A549 (cell line): ENCODE data around the gene DISP3. TPM values are rescaled to one million over a fixed set of nuclear protein-coding genes. Genes with fewer than 3 reads are reported as not detected.

Source experiments
- ATAC-seq, 2 experiments: fragments of 200-7000 bp in 1 of 2; fragments of >200 bp in 1 of 2; cut with Nextera tagmentation in 1 of 2; cut with Tn5 transposase in 1 of 2; 3 replicates each; pipeline versions ENCODE4 v1.8.0 to v1.9.1; 2018 to 2020; ENCODE audit warnings: mild to moderate bottlenecking in 1 of 2, moderate library complexity in 1 of 2
- CTCF ChIA-PET: fragments of 300-600 bp; sonication (Branson Sonifier 250); formaldehyde crosslinking; extraction: SDS; loops from one replicate; lab custom pipeline; 2021; ENCODE audit warnings: antibody characterized with exemption, inconsistent platforms; lab: Yijun Ruan, JAX
- POLR2A ChIA-PET: fragments of 350-600 bp; formaldehyde crosslinking; extraction: SDS; loops from one replicate; lab custom pipeline; 2021; ENCODE audit warnings: antibody characterized with exemption, inconsistent platforms; lab: Yijun Ruan, JAX
- DNase-seq, 2 experiments: peaks; one replicate each; pipeline versions ENCODE4 v3.0.0 to v3.0.0-alpha.2; 2011 to 2016; ENCODE audit warnings: low read depth in 1 of 2, low spot score in 1 of 2
- FAIRE-seq: peaks from 2 replicates; lab custom pipeline; 2011; peaks lifted over from hg19 to GRCh38; lab: Jason Lieb, UNC
- H3K27ac ChIP-seq, 2 experiments: fragments of >200 bp; sonication (Bioruptor Twin); formaldehyde crosslinking; 3 replicates each; pipeline ENCODE4 v1.5.1; 2016 to 2017
- H3K4me1 ChIP-seq: fragments of >200 bp; sonication (Bioruptor Twin); formaldehyde crosslinking; 3 replicates; pipeline ENCODE4 v1.6.1; 2016
- H3K4me2 ChIP-seq: fragments of >200 bp; sonication (Bioruptor Twin); formaldehyde crosslinking; 3 replicates; pipeline ENCODE4 v1.6.1; 2016
- H3K4me3 ChIP-seq: fragments of >200 bp; sonication (Bioruptor Twin); formaldehyde crosslinking; 3 replicates; pipeline ENCODE4 v1.5.1; 2016
- H3K9me3 ChIP-seq: fragments of >200 bp; sonication (Bioruptor Twin); formaldehyde crosslinking; 3 replicates; pipeline ENCODE4 v1.6.1; 2016
- BHLHE40 ChIP-seq: IDR thresholded peaks from 2 replicates; pipeline ENCODE4 v1.6.1; 2012; ENCODE audit warnings: low read depth, low read length, inconsistent platforms
- CBX2 ChIP-seq: fragments of 200-600 bp; sonication (generic); IDR thresholded peaks from 2 replicates; pipeline ENCODE4 v1.6.1; 2016; ENCODE audit warnings: low read depth, mild to moderate bottlenecking, borderline replicate concordance
- EP300 ChIP-seq, 2 experiments: fragments of >200 bp; sonication (Bioruptor Twin); formaldehyde crosslinking; IDR thresholded peaks; 2 replicates in 1 of 2; 3 replicates in 1 of 2; pipeline ENCODE4 v1.6.1; 2016 to 2017
- FOSB ChIP-seq: fragments of 250-450 bp; sonication (Bioruptor Pico); IDR thresholded peaks from 2 replicates; pipeline ENCODE4 v1.5.0; 2020; ENCODE audit warnings: mild to moderate bottlenecking, moderate library complexity
- FOSL2 ChIP-seq, 2 experiments: fragments of 450-650 bp in 1 of 2; fragments of >200 bp in 1 of 2; sonication (Bioruptor Twin) in 1 of 2; formaldehyde crosslinking; IDR thresholded peaks; 2 replicates each; pipeline versions ENCODE4 v1.5.0 to v1.6.1; 2016 to 2020; ENCODE audit warnings: mild to moderate bottlenecking in 1 of 2, moderate library complexity in 1 of 2
- FOXS1 ChIP-seq: fragments of 250-450 bp; sonication (Bioruptor Pico); IDR thresholded peaks from 2 replicates; pipeline ENCODE4 v1.5.0; 2020; ENCODE audit warnings: mild to moderate bottlenecking, moderate library complexity
- HDAC2 ChIP-seq: fragments of 200-600 bp; sonication (generic); IDR thresholded peaks from 2 replicates; pipeline ENCODE4 v1.6.1; 2016
- HES2 ChIP-seq: fragments of >200 bp; sonication (Bioruptor Twin); formaldehyde crosslinking; IDR thresholded peaks from 2 replicates; pipeline ENCODE4 v1.6.1; 2016
- JUN ChIP-seq, 2 experiments: fragments of >200 bp; sonication (Bioruptor Twin); formaldehyde crosslinking; IDR thresholded peaks; 2 replicates in 1 of 2; 3 replicates in 1 of 2; pipeline ENCODE4 v1.6.1; 2016 to 2017
- JUNB ChIP-seq: fragments of >200 bp; sonication (Bioruptor Twin); formaldehyde crosslinking; IDR thresholded peaks from 2 replicates; pipeline ENCODE4 v1.6.1; 2016
- MAFK ChIP-seq: fragments of 450-650 bp; IDR thresholded peaks from 2 replicates; pipeline ENCODE4 v1.6.1; 2014; ENCODE audit not compliant: partially characterized antibody
- MYC ChIP-seq: IDR thresholded peaks from 2 replicates; pipeline ENCODE4 v1.6.1; 2012; ENCODE audit warnings: mild to moderate bottlenecking, inconsistent platforms, low read length, improper control_type of control experiment, borderline replicate concordance
- NFE2L2 ChIP-seq: fragments of 150-350 bp; conservative IDR thresholded peaks from 2 replicates; pipeline ENCODE4 v1.6.1; 2014; ENCODE audit warnings: low read length
- NPAS2 ChIP-seq: fragments of 250-450 bp; sonication (Bioruptor Pico); IDR thresholded peaks from 2 replicates; pipeline ENCODE4 v1.8.0; 2022; ENCODE audit warnings: mild to moderate bottlenecking, moderate library complexity, borderline replicate concordance
- NR3C1 ChIP-seq: fragments of >200 bp; sonication (Bioruptor Twin); formaldehyde crosslinking; IDR thresholded peaks from 3 replicates; pipeline ENCODE4 v1.6.1; 2017
- PHF8 ChIP-seq: fragments of 200-600 bp; sonication (generic); IDR thresholded peaks from 2 replicates; pipeline ENCODE4 v1.6.1; 2016; ENCODE audit warnings: low read depth, mild to moderate bottlenecking, antibody characterized with exemption, moderate library complexity, borderline replicate concordance
- POLR2A ChIP-seq: IDR thresholded peaks from 2 replicates; pipeline ENCODE4 v1.6.1; 2012; ENCODE audit warnings: mild to moderate bottlenecking, low read length
- SREBF2 ChIP-seq: fragments of 450-650 bp; IDR thresholded peaks from 2 replicates; pipeline ENCODE4 v1.6.1; 2014; ENCODE audit warnings: mild to moderate bottlenecking, moderate library complexity
- ZFP36 ChIP-seq: fragments of 450-650 bp; IDR thresholded peaks from 2 replicates; pipeline ENCODE4 v1.6.1; 2014; ENCODE audit warnings: borderline replicate concordance; ENCODE audit not compliant: partially characterized antibody
- WGBS: methylation state at CpG from one replicate; pipeline ENCODE4 v1.1.6; 2017; ENCODE audit errors: missing lambda C conversion rate; 5-methylcytosine and 5-hydroxymethylcytosine counted together
- polyA plus RNA-seq, 4 experiments: library from polyadenylated mRNA; depleted of rRNA in 3 of 4; stranded (reverse); fragments of >200 nt; fragmentation: RNase III in 1 of 4; extraction: RNeasy Plus Mini Kit Qiagen cat#74134 plus additional on column Dnase treatment in 1 of 4; gene quantifications; 2 replicates in 3 of 4; 3 replicates in 1 of 4; pipeline ENCODE4 v1.2.3, GENCODE V29; 2011 to 2017
- TF ChIP-seq, protein P1 (sequence below): fragments of 200-600 bp; sonication (generic); IDR thresholded peaks from 2 replicates; pipeline ENCODE4 v1.6.1; 2016; ENCODE audit warnings: antibody characterized with exemption, mild to moderate bottlenecking, moderate library complexity

DISP3 gene
- polyA plus RNA-seq, 2 of the 4 experiments (the other 2 are of a cell fraction): 0.09 to 0.22 TPM

DNA sequence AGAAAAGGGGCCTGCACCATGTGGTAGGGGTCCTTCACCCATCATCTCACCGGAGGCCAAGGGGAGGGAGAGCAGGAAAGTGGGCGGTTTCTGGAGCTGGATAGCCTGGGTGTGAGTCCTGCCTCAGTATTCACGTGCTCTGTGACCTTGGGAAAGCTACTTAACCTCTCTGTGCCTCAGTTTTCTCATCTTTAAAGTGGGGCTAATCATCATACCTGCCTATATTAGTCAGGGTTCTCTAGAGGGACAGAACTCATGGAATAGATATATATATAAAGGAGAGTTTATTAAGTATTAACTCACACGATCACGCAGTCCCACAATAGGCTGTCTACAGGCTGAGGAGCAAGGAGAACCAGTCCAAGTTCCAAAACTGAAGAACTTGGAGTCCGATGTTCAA lies 96.6 kb downstream of the DISP3 start:
- ChIA-PET POLR2A (no interaction called here), CTCF (no interaction called here)
- DNase-seq: no peak
- Histone ChIP-seq H3K9me3 (no peaks in the 10 kb centered on the region), H3K4me2 (no peak overlapping the region), H3K27ac (no peak overlapping the region), H3K4me3 (no peak overlapping the region), H3K4me1 (no peaks in the 10 kb centered on the region)
- no peak for FAIRE-seq
- TF ChIP-seq MYC (no peak), JUNB (no peak), POLR2A (no peak), NPAS2 (no peak), ZFP36 (no peak), MAFK (no peak), NFE2L2 (no peak), HES2 (no peak), PHF8 (no peak), SREBF2 (no peak)
- TF ChIP-seq, protein P1, sequence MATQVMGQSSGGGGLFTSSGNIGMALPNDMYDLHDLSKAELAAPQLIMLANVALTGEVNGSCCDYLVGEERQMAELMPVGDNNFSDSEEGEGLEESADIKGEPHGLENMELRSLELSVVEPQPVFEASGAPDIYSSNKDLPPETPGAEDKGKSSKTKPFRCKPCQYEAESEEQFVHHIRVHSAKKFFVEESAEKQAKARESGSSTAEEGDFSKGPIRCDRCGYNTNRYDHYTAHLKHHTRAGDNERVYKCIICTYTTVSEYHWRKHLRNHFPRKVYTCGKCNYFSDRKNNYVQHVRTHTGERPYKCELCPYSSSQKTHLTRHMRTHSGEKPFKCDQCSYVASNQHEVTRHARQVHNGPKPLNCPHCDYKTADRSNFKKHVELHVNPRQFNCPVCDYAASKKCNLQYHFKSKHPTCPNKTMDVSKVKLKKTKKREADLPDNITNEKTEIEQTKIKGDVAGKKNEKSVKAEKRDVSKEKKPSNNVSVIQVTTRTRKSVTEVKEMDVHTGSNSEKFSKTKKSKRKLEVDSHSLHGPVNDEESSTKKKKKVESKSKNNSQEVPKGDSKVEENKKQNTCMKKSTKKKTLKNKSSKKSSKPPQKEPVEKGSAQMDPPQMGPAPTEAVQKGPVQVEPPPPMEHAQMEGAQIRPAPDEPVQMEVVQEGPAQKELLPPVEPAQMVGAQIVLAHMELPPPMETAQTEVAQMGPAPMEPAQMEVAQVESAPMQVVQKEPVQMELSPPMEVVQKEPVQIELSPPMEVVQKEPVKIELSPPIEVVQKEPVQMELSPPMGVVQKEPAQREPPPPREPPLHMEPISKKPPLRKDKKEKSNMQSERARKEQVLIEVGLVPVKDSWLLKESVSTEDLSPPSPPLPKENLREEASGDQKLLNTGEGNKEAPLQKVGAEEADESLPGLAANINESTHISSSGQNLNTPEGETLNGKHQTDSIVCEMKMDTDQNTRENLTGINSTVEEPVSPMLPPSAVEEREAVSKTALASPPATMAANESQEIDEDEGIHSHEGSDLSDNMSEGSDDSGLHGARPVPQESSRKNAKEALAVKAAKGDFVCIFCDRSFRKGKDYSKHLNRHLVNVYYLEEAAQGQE: no peak
- WGBS: 46% methylated on average over 6 of the region's 6 CpGs
- ATAC-seq: no peak

DNA sequence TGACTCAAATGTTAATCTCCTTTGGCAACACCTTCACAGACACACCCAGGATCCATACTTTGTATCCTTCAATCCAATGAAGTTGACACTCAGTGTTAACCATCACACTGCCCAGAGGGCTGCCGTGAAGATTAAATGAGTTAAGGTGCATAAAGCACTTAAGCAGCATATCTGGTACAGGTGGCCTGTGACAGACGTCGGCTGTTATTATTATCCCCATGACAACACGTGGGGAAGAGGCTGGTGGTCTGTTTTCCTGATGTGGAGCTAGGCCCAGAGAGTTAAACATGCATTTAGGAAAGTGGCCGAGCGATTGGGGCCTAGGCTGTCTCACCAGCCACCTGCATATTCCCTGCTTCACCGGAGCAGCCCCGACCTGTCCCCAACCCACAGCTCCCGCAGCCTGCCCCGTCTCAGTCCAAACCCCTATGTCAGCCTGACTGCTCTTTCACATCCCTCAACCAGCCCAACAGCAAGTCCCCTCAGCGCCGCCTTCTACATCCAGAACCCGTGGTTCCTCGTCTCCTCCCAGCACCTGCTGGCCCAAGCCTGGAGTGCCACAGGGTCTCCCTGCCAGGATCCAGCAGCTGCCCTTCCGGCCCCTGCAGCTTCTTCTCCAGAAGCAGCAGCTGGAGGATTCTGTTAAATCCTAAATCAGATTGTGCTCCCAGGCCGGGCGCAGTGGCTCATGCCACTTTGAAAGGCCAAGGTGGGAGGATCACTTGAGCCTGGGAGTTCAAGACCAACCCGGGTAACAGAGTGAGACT lies 97.3 kb downstream of the DISP3 start:
- no peak overlapping the region for H3K4me3 ChIP-seq
- 51% methylated on average over 14 of the region's 18 CpGs for WGBS
- FAIRE-seq (no peak), DNase-seq (no peak), ATAC-seq (no peak)
- ChIA-PET POLR2A (no interaction called here), CTCF (interaction anchor here (1.0 kb wide), 1 partner anchor 256 kb away, joined by 3 read pairs; no protein-coding TSS in a partner anchor)
- TF ChIP-seq FOSL2 (IDR thresholded peaks at IDR 0.05) (no peak), FOSL2 (CRISPR knock-in tag; IDR thresholded peaks at IDR 0.05) (no peak), FOSB (CRISPR knock-in tag) (no peak), NFE2L2 (no peak), CBX2 (no peak), PHF8 (no peak), FOXS1 (CRISPR knock-in tag) (no peak), JUN (IDR thresholded peaks at IDR 0.05) (no peak), NR3C1 (no peak), BHLHE40 (no peak), HDAC2 (no peak)
- H3K4me1 ChIP-seq: no peaks in the 10 kb centered on the region
- no peak overlapping the region for H3K4me2 ChIP-seq
- no peak overlapping the region for H3K27ac ChIP-seq
- H3K9me3 ChIP-seq: no peaks in the 10 kb centered on the region

DNA sequence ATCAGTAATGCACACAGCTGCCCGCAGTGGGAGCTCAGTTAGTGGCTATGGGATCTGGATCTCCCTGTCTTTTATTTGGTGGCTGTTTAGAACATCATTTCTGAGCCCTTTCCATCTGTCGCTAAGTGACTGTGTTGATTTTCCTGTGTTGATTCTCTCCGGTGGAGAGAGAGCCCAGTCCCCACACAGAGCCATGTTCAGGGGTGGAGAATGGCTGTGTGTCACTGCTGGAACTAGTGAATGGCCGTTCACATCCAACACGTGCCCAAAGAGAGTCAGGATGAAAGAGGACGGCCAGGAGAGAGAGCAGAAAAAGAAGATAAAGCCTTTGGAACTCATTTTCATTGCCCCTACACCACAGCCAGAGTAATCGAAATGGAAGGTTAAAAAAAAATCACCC lies 99.0 kb downstream of the DISP3 start:
- CTCF ChIA-PET: no interaction called here
- no peaks in the 10 kb centered on the region for H3K9me3 ChIP-seq
- WGBS: 6% methylated on average over 7 of the region's 7 CpGs
- ATAC-seq: no peak
- no peak for TF ChIP-seq EP300 (IDR thresholded peaks at IDR 0.05)
- no peak overlapping the region for H3K27ac ChIP-seq
- no peak for FAIRE-seq
- no peak overlapping the region for H3K4me3 ChIP-seq
- no peaks in the 10 kb centered on the region for H3K4me1 ChIP-seq
- no peak overlapping the region for H3K4me2 ChIP-seq
- POLR2A ChIA-PET: no interaction called here
- DNase-seq: no peak
